ENCODE results near the gene RYR3.

RYR3 gene

DNA sequence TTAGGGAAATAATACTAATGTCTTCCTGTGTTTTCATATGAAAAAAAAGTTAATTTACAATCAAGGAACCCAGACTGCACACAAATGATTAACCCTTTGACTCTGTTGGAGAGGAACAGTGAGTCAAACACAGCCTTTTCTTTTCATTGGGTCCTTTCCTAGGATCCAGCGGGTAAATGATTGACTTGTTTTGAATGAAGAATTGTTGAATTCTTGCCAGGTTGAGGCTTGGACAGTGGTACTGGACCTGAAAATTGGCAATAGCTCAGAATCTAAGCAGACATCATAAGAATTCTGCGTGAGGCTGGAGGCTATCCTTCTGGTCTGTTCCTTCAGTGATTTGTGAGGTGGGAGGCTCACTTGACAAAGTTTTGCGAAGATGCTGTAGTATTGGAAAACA, 143.0 kb downstream of the RYR3 start:
- no peak for DNase-seq

DNA sequence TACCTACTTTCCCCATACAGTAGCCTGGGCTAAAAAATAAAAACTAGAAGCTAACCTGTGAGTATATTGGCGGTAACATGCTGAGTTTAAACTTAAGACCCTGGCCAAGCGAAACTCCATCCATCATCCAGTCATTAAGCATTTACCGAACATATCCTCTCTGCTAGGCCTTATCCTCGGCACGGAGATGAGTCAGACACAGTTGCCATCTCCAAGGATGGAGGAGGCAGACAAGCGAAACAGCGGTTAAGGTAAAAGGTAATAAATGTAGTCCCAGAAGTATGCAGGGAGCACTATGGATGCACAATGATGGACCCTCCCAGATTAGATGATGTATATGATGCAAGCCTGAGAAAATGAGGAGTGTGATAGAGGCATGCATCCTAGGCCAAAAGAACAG, 143.6 kb downstream of the RYR3 start:
- no peak for DNase-seq

DNA sequence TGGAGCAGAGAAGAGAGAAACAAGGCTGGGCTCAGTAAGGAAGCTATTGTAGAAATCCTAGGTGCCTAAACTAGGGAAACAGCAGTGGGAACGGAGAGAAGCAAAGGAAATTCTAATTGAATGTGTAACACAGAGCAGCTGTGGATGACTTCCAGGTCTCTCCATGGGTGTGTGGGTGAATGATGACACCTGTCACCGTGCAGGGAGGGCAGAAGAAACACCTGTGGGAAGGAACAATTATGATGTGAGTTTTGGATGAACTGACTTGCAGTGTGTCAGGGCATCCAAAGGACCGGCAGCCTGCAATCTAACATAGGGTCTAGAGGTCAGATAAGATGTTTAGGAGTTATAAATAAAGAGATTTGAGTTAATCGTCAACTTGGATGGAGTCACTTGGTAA, 144.2 kb downstream of the RYR3 start:
- DNase-seq: no peak

DNA sequence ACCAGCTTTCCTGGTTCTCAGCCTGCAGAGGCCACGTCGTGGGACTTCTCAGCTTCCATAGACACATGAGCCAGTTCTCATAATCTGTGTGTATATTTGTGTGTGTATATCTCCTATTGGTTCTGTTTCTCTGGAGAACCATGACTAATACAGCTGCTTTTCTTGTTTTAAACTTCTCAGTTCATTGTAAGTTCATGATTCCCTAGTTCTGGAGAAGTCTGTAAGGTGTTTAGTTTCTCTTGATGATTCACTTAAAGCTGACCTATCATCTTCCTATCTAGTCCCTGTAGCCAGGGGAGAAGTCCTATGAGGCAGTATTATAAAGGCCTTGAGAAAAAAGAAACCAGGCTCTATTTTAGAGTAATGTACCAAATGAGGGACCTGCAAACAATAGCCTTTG, 147.7 kb downstream of the RYR3 start:
- no peak for DNase-seq

DNA sequence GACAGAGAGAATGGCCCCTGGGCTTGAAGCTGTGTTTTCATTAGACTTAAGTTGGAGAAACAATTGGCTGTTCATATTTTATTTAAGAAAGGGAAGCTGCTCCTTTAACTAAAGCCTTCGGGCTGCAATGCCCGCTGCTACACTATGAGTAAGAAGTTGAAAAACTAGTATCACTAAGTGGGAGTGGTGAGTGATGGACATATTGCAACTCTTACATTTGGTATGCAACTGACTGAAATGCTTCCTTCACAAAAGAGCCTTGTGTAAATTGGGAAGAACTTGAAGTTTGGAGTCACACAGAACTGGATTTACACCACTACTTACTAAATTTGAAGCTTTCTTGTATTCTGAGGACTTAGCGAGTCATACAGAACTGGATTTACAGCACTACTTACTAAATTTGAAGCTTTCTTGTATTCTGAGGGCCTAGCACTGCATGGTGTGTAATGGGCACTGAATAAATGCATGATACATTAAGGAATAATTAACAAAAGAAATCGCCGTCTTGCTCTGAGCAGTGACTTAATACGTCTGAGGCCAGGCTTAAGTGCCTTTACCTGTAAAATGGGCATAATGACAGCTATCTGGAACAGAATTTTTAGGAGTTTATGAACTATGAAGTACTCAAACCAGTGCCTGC, 149.5 kb downstream of the RYR3 start:
- no peak for DNase-seq

DNA sequence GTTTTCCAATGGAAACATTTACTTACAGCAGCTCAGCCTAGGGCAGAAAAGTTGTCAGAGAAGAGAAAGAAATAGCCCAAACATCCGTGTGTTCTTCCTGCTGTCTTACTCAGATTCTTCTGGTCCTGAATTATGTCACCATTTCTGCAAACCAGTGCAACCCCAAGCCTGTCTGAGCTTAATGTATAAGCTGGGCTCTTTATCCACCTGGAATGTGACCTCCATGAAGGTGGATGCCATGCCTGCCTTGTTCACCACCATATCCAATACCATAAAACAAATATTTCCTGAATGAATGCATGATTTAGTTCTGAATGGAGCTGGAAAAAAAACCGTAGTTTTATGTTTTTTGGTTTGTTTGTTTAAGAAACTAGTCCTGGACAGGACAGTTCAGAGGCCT, 150.9 kb downstream of the RYR3 start:
- no peak for DNase-seq

DNA sequence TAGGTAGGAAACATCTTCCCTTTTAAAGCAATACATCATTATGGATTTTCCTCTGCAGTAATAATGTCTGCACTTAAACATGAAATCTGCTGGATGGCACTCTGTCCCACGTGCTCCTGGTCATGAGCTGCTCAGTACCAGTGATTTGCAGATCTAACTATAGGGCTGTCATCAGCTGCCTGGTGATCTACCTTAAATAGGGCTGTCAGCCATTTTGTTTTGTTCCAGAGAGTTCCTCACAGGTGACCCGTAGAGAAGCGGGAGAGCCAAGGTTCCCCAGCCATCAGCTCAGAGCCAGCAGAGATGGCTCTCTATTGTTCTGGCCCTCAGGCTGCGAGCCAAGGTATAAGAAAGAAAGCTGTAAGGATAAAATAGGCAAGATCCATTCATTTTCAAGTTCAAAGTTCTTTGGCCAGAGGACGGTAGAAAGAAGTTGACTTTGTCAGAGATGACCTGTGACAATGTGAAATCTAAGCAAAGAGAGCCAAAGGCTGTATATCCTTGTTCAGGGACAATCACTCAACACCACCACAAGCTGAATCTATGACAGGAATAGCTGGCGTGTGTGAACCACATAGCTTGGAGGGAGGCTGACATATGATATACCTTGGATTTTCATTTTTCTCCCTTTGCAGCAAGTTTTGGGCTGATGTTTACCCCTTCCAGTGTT, 156.5 kb downstream of the RYR3 start:
- DNase-seq: no peak

DNA sequence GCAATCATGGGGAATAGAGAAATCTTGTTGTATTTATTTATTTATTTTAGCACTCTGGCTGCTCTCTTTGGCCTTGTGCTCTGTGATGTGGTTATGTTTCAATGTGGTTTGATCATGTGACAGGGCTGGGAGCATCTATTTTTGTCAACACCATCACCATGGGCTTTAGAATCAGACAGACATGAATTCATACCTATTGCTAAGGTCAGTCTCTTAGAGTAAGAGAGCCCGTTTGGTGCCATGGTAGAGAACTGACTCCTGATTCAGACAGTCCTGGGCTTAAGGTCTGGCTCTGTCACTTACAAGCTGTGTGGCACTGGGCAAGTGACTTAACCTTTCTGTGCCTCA, 157.0 kb downstream of the RYR3 start:
- DNase-seq: no peak

DNA sequence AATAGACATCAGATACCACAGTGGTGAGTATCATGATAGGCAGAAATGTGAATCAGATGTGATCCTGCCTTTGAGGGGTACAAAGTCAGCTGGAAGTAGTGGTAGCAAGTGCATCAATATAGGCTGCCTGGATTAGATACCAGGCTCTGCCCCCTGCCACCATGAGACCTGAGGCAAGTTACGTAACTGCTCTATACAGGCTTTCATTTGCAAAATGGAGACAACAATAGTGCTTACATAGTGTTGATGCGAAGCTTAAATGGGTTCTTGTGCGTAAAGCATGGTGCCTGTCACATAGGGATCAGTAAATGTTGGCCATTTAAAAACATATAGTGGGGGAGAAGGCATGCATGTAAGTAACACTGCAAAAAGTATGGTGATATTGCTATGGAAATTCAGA, 158.0 kb downstream of the RYR3 start:
- no peak for DNase-seq

DNA sequence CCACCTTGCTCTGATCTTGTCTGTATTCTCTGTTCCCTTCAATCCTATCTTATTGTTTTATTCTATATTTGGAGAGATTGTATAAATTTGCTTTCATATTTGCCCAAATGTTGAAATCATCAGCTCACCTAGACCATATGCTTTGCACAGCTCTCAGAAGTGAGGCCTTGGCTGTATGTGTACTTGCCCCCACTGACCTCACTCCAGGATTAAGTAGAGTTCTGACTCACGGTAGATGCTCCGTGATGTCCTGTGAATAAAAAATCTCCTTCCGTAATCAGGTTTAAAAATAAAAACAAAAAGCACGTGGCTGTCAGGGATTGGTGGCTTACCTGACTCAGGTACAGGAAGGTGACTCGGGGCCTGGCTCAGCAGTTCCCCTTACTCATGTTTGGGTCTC, 162.2 kb downstream of the RYR3 start:
- no peak for DNase-seq

DNA sequence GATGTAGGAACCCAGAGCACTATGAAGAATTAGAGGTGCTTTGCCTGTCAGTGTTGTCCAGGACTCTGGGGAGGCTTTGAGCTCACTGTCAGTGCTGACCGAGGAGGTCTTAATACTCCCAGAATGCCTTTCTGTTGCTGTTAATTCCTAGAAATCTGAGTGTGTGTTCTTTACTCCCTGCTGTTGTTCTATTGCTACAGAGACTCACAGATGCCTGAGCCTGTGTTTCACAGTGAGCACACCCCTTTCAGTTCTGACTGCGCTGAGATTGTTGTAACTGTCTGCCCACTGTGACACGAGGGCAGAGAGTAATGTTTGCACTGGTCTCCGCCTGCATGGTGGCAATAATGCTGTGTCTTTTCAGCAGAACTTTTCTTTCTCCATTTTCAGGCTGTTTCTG, 162.9 kb downstream of the RYR3 start:
- DNase-seq: no peak

DNA sequence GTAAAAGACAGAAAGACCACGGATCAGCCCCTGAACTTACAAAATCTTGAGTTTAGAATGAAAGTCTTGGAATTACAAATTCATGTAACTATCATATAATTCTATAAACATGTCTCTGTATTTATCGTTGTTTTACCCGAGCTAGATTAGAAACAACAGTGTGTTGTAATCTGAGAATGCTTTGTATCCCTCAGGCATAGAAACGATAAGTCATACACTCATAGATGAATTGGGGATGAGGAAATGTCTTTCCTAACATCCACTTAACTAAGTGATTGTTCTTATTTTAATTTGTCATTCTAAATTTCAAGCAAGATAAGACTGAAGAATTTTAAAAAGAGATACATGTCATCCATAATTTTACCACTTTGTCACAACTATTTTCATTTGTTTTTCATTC, 165.3 kb downstream of the RYR3 start:
- no peak for DNase-seq

DNA sequence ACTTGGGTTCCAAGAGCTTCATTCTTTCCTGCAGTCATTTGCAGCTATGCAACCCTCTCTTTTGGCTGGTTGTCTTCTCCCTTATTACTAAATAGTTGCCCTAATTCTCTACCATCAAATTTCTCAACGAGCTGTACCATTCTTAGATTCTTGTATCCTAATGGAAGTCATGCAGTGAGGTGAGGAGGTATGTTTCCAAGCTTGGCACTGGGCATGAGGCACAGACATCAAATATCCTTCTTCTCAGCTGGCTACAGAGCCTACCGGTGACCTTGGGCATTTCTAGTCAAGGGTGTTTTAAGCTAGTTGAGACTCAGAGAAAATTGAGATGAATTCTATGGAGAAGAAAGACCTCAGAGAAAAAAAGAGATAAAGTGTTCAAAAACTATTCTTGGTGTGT, 166.1 kb downstream of the RYR3 start:
- DNase-seq: no peak

DNA sequence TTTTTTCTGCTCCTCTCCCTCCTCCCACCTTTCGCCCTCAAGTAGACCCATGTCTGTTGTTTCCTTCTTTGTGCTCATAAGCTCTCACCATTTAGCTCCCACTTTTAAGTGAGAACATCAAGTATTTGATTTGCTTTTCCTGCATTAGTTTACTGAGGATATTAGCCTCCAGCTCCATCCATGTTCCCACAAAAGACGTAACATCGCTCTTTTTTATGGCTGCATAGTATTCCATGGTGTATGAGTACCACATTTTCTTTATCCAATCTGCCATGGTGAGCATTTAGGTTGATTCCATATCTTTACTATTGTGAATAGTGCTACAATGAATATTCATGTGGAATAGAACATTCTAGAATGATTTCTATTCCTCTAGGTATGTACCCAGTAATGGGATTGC, 178.6 kb downstream of the RYR3 start:
- no peak for DNase-seq

DNA sequence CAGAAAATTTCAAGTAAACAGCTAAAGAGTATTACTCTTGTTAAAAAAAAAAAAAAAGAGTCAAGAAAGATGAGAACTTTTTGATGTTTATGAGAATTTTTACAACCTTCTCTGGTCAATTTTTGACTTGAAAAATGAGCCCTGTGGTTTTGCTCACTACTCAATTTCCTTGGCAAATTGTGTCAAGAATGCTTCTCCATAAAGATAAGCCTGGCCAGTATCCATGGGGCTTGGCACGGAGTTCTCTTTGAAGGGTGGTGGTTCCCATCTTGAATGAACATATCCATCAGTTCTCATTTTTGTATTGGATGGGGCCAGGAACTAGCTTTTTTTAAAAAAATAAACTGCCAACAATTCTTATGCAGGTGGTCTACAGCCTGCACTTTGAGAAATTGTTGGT, 179.9 kb downstream of the RYR3 start:
- DNase-seq: no peak

DNA sequence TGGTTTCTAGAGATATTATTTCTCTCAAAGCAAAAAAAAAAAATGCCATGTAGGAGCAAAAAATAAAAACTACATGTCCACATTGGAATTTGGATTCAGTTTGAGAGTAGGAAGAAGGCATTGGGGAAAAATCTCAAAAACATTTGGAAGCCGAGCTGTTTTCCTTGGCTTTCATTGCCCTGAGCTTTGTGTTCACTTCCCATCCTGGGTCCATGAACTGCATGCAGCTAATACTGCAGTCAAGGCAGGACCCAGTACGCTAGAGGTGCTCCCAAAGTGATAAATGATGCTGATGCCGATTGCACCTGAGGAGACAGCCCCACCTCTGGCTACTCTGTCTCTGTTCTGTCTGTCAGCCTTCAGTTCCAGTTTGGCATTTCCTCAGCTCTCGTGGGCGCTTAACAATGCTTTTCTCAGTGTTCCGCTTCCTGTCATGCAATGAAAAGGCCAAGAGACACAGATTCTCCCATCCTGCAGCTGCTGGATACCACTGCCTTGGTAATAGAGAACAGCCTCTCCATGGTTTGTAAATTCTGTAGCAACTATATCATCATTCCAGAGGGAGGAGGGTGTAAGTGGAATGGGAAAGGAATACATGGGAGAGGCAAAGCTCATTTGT, 181.8 kb downstream of the RYR3 start:
- DNase-seq: no peak

DNA sequence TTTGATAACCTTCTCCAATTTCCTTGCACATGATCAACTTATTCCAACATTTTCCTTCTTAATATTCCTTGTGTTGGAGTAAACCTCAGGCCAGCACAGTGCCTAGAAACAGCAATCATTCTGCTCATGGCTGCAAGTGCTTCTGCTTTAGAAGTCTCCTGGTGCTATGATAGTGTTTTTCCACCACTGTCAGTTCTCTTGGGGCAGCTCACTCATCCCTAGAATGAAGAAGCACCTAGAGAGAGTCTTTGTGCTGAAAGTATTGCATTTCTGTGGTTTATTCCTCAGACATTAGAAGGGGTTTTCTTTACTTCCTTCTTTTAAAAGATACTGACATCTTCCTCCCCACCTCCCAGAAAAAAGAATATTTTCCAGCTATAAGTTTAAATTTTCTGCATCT, 183.5 kb downstream of the RYR3 start:
- DNase-seq: no peak

DNA sequence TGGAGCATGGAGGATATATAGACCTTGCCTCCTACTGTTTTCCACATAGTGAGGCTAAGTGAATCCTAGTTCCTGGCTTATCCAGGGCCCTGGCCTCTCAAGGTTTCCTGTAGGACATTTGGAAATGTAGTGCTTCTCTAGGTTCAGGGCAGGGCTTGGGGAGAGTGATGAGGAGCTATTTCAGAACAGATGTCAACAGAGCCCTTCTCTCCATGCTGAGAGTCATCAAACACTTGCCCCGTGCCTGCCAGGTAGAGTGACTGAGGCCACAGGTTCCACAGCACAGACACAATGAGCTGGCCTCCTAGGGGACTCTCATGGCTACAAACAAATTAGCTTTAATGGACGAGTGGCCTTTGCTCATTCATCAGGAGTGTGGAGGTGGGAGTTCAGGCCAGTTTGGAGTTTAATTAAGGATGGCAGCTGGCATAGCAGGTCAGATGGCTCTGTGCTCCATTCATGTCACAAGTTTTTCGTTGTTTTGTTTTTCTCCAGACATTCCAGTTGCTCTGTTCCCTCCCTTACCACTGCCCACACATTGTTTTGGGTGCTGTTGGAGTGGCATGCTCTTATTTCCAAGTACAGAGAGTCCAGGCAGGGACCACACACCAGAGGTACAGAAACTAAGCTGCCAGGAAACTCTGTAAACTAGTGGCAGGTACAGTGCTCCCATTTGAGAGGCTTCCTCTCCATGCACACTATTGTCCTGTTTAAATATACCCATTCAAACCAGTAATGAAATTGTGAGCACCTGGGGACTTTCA, 189.8 kb downstream of the RYR3 start:
- DNase-seq: no peak

DNA sequence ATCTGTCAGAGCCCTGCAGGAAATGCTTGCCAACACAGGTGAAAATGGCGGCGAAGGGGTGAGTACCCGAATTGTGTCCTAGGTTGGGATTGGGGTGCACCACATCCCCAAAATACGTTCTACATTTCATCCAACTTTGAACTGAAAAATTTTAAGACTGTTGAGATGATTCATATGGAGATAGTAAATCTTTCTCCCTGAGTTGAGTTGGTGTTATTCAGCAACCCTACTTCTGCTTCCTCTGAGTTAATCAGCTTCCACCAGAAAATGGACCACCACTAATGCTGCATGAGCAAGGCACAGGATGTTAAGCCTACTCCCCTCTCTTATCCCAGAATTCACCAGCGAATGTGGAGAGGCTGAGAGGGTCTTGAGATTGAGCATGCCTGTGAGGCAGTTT, 192.9 kb downstream of the RYR3 start:
- DNase-seq: no peak

DNA sequence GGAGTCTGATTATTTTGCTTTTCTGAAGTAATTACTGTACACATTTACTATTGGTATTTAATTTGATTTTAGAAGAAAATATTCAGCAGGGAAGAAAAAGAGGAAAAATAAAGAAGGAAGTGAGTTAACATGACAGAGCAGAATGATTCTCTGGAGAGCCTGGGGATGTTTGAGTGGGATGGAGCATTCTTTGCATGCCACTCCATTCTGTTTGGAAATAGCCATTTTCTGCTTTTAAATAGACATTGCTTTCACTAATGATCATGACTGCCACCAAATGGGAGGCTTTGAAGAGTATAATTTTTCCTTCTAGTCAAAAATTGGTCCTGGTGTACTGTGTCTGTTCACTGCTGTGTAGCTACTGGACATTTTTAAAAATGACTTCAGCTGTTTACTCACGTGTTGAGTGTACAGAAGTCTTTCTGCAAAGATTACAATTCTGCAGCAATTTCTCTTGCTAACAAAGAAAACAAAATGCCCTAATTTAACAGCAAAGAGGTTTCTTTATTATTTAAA, 196.1 kb downstream of the RYR3 start:
- DNase-seq: no peak

DNA sequence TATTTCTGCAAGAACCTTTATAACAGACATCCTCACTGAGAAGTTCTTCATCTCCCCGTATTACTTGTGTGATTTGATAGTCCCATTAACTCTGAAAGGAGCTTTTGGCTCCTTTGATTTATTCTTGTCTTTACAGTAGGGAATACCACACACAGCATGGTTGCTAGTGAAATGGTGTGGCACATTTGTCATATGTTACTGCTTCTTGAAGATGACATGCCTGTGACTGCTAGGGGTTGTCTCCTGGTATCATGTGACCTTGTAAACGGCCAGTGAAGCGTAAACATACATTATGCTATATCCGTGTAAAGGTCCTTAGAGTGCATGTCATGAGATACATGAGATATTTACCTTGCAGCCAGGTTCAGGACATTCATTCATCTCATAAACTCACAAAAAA, 197.9 kb downstream of the RYR3 start:
- DNase-seq: no peak

DNA sequence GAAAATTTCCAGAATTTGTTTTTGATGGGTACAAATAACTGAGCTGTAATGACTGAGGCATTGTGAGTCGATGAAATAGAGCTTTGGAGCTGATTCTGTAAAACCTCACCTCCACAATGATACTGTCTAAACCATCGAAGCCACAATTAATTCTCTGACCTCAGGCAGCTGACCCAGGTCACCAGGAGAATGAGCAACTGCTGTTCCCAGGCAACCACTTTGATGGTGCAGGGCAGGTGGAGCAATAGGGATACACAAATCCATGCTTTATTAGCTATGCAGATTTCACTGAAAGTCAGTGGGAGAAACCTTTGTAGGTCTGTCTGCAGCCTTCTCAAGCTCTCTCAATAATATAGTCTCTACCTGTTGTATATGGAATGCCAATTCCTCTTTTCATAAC, 204.4 kb downstream of the RYR3 start:
- DNase-seq: no peak

DNA sequence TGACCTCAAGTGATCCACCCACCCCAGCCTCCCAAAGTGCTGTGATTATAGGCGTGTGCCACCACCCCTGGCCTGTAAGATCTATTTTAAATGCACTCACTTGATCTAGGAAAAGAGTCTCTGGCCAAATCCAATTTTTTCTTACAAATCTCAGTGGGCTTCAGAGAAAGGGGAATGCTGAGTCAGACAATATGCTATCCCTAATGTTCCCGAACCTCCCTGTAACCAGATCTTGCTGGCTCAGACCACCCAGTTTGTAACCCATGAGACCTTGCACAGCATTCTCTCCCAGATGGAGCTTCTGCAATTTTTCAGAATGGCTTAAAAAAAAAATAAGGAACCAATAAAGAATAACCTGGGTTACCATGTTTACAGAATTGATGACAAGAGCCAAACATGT, 205.8 kb downstream of the RYR3 start:
- DNase-seq: no peak

DNA sequence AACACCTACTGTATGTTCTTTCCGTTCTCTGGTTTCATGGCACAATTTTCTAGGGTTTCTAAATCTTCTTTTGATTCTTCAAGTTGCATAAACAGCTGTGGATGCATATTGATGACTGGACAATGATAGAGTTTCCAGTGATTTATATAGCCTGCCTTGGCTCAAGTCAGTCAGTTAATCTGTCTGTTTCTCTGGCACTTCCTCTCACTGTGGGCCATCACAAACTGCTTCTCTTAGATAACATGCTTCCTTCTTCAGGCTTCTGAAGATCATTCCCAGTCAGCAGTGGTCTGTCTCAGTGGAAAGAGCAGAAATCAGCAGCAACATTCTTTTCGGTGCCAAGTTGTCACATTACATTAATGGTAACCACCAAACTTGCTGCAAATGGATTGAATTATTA, 207.2 kb downstream of the RYR3 start:
- no peak for DNase-seq

Data from NCI-H1048 (cell line).